ENCODE measurements around the gene RAD18. TPM values are rescaled to one million over a fixed set of nuclear protein-coding genes. Genes with fewer than 3 reads are reported as not detected.

Gene RAD18
- total RNA-seq, 2 donors from 2014 or later, result 18.2 to 20.8 TPM

GRCh38 chr3:8867646-8868045 is 95.6 kb downstream of the RAD18 start:
- H3K4me3 Mint-ChIP-seq, result no peak overlapping the region
- no peak overlapping the region for H3K9ac ChIP-seq (ENCODE audit: extremely low read depth, low read length, poor library complexity, severe bottlenecking)
- WGBS, 2 experiments (ENCODE audit: insufficient coverage in 1 of 2, insufficient read length in 1 of 2), result 89 to 90% methylated on average over 2 to 3 of the region's 3 CpGs

GRCh38 chr3:8865697-8866096 is 97.6 kb downstream of the RAD18 start:
- peaks cover 3% of the 10 kb centered on the region for H3K4me1 Mint-ChIP-seq
- H3K36me3 ChIP-seq (ENCODE audit: control insufficient read depth, insufficient read depth, low read length), result no peaks in the 10 kb centered on the region
- no peak for TF ChIP-seq CTCF (conservative IDR thresholded peaks at IDR 0.05)
- H3K4me1 ChIP-seq (ENCODE audit: control insufficient read depth, insufficient read depth, low read length), result no peaks in the 10 kb centered on the region
- H3K36me3 Mint-ChIP-seq (ENCODE audit: low read depth), result no peaks in the 10 kb centered on the region
- no peaks in the 10 kb centered on the region for H3K9me3 Mint-ChIP-seq
- H3K4me3 ChIP-seq (ENCODE audit: low read length), result no peak overlapping the region
- WGBS, 2 experiments (ENCODE audit: insufficient coverage in 1 of 2, insufficient read length in 1 of 2), result 81% methylated on average over 4 of the region's 4 CpGs; no CpG with 5 or more reads in 1 of the 2 experiments
- H3K27ac ChIP-seq (ENCODE audit: low read depth, low read length), result no peak overlapping the region
- DNase-seq, result no peak
- no peak overlapping the region for H3K9ac ChIP-seq (ENCODE audit: extremely low read depth, low read length, poor library complexity, severe bottlenecking)
- H3K27ac Mint-ChIP-seq, result no peak overlapping the region
- H3K27me3 ChIP-seq (ENCODE audit: control insufficient read depth, insufficient read depth, low read length, poor library complexity, severe bottlenecking), result no peaks in the 10 kb centered on the region
- H3K4me3 Mint-ChIP-seq, result no peak overlapping the region
- no peaks in the 10 kb centered on the region for H3K27me3 Mint-ChIP-seq (ENCODE audit: insufficient read depth)
- H3K9me3 ChIP-seq (ENCODE audit: control insufficient read depth, low read length), result no peaks in the 10 kb centered on the region

More at GRCh38 chr3:8867646-8868045, 95.6 kb downstream of the RAD18 start:
- Histone ChIP-seq H3K27me3 (ENCODE audit: control insufficient read depth, insufficient read depth, low read length, poor library complexity, severe bottlenecking) (no peaks in the 10 kb centered on the region), H3K36me3 (ENCODE audit: control insufficient read depth, insufficient read depth, low read length) (no peaks in the 10 kb centered on the region), H3K4me1 (ENCODE audit: control insufficient read depth, insufficient read depth, low read length) (no peaks in the 10 kb centered on the region), H3K9me3 (ENCODE audit: control insufficient read depth, low read length) (no peaks in the 10 kb centered on the region), H3K4me3 (ENCODE audit: low read length) (no peak overlapping the region), H3K27ac (ENCODE audit: low read depth, low read length) (no peak overlapping the region)
- no peaks in the 10 kb centered on the region for H3K36me3 Mint-ChIP-seq (ENCODE audit: low read depth)
- no peaks in the 10 kb centered on the region for H3K9me3 Mint-ChIP-seq
- TF ChIP-seq CTCF (conservative IDR thresholded peaks at IDR 0.05), result no peak
- H3K27ac Mint-ChIP-seq, result no peak overlapping the region
- no peaks in the 10 kb centered on the region for H3K27me3 Mint-ChIP-seq (ENCODE audit: insufficient read depth)
- peaks cover 3% of the 10 kb centered on the region for H3K4me1 Mint-ChIP-seq
- DNase-seq, result no peak

GRCh38 chr3:8864402-8865350 is 98.6 kb downstream of the RAD18 start:
- Histone ChIP-seq H3K4me3 (ENCODE audit: low read length) (no peak overlapping the region), H3K9ac (ENCODE audit: extremely low read depth, low read length, poor library complexity, severe bottlenecking) (no peak overlapping the region), H3K9me3 (ENCODE audit: control insufficient read depth, low read length) (no peaks in the 10 kb centered on the region), H3K27me3 (ENCODE audit: control insufficient read depth, insufficient read depth, low read length, poor library complexity, severe bottlenecking) (no peaks in the 10 kb centered on the region), H3K36me3 (ENCODE audit: control insufficient read depth, insufficient read depth, low read length) (no peaks in the 10 kb centered on the region), H3K4me1 (ENCODE audit: control insufficient read depth, insufficient read depth, low read length) (no peaks in the 10 kb centered on the region), H3K27ac (ENCODE audit: low read depth, low read length) (no peak overlapping the region)
- peaks cover 3% of the 10 kb centered on the region for H3K4me1 Mint-ChIP-seq
- no peak for DNase-seq
- H3K27ac Mint-ChIP-seq, result no peak overlapping the region
- no peaks in the 10 kb centered on the region for H3K9me3 Mint-ChIP-seq
- no peak for TF ChIP-seq CTCF (conservative IDR thresholded peaks at IDR 0.05)
- H3K27me3 Mint-ChIP-seq (ENCODE audit: insufficient read depth), result no peaks in the 10 kb centered on the region
- 94 to 98% methylated on average over 10 to 16 of the region's 16 CpGs for WGBS, 2 experiments (ENCODE audit: insufficient coverage in 1 of 2, insufficient read length in 1 of 2)
- no peaks in the 10 kb centered on the region for H3K36me3 Mint-ChIP-seq (ENCODE audit: low read depth)
- no peak overlapping the region for H3K4me3 Mint-ChIP-seq
